K562 (cell line): ENCODE data around the gene PPP1R3C. TPM values are rescaled to one million over a fixed set of nuclear protein-coding genes. Genes with fewer than 3 reads are reported as not detected.

ENCODE experiments used
- ARID2 ChIP-seq: fragments of 450-650 bp; IDR thresholded peaks from 2 replicates; pipeline ENCODE4 v1.6.1; 2017; ENCODE audit warnings: antibody characterized with exemption, mild to moderate bottlenecking
- ARNT ChIP-seq, 2 experiments: fragments of 450-650 bp; IDR thresholded peaks; 2 replicates each; pipeline ENCODE4 v1.6.1; 2016; ENCODE audit warnings: mild to moderate bottlenecking in 1 of 2
- BRCA1 ChIP-seq, 2 experiments: fragments of 450-650 bp in 1 of 2; sonication (generic) in 1 of 2; formaldehyde crosslinking in 1 of 2; IDR thresholded peaks; 2 replicates each; pipeline versions ENCODE4 v1.5.0 to v1.6.1; 2017 to 2020; ENCODE audit warnings: mild to moderate bottlenecking in 1 of 2, missing genetic modification reagents in 1 of 2
- BRD9 ChIP-seq: fragments of 450-650 bp; IDR thresholded peaks from 2 replicates; pipeline ENCODE4 v1.6.1; 2018; ENCODE audit warnings: low read depth; ENCODE audit not compliant: partially characterized antibody
- CREB1 ChIP-seq, 2 experiments: sonication (generic) in 1 of 2; formaldehyde crosslinking in 1 of 2; IDR thresholded peaks; 2 replicates each; pipeline versions ENCODE4 v1.6.1 to v1.8.0; 2012 to 2022; ENCODE audit warnings: inconsistent platforms in 1 of 2, mild to moderate bottlenecking in 1 of 2, missing genetic modification reagents in 1 of 2, moderate library complexity in 1 of 2
- CTCFL ChIP-seq: IDR thresholded peaks from 2 replicates; pipeline ENCODE4 v1.6.1; 2011; ENCODE audit warnings: borderline replicate concordance, low read depth, mild to moderate bottlenecking, moderate library complexity, low read length; ENCODE audit not compliant: insufficient read depth, poor library complexity, severe bottlenecking
- FOSL1 ChIP-seq: fragments of 200-800 bp; sonication (Bioruptor generic); conservative IDR thresholded peaks from 2 replicates; pipeline ENCODE4 v1.6.1; 2016; ENCODE audit warnings: missing genetic modification characterization, missing compliant biosample characterization
- HDAC6 ChIP-seq: IDR thresholded peaks from 2 replicates; pipeline ENCODE4 v1.6.1; 2012; ENCODE audit warnings: low read depth, mild to moderate bottlenecking, control low read depth, inconsistent platforms, low read length, moderate library complexity
- HNRNPL ChIP-seq: fragments of 200-400 bp; formaldehyde crosslinking; IDR thresholded peaks from 2 replicates; pipeline ENCODE4 v1.6.1; 2017; ENCODE audit warnings: low read depth, mild to moderate bottlenecking, low read length
- KLF6 ChIP-seq: fragments of 250-450 bp; sonication (Bioruptor Pico); IDR thresholded peaks from 2 replicates; pipeline ENCODE4 v1.4.0; 2020; ENCODE audit warnings: mild to moderate bottlenecking, moderate library complexity, borderline replicate concordance
- MIER1 ChIP-seq: fragments of 450-650 bp; IDR thresholded peaks from 2 replicates; pipeline ENCODE4 v1.6.1; 2016; ENCODE audit warnings: antibody characterized with exemption, mild to moderate bottlenecking, low read depth
- MYC ChIP-seq, 2 experiments: fragments of 250-450 bp in 1 of 2; sonication (Bioruptor Pico) in 1 of 2; IDR thresholded peaks; 2 replicates each; pipeline versions ENCODE4 v1.5.1 to v1.6.1; 2012 to 2021; ENCODE audit warnings: low read depth in 2 of 2, borderline replicate concordance in 1 of 2, improper control_type of control experiment in 1 of 2, low read length in 1 of 2, mild to moderate bottlenecking in 1 of 2, moderate library complexity in 1 of 2
- NBN ChIP-seq: fragments of 450-650 bp; IDR thresholded peaks from 2 replicates; pipeline ENCODE4 v1.6.1; 2016; ENCODE audit warnings: low read depth, mild to moderate bottlenecking
- NFATC3 ChIP-seq: fragments of 450-650 bp; IDR thresholded peaks from 2 replicates; pipeline ENCODE4 v1.6.1; 2017; ENCODE audit warnings: mild to moderate bottlenecking
- NFRKB ChIP-seq: fragments of 450-650 bp; IDR thresholded peaks from 2 replicates; pipeline ENCODE4 v1.6.1; 2016; ENCODE audit warnings: low read depth
- NR1H2 ChIP-seq: sonication (generic); formaldehyde crosslinking; IDR thresholded peaks from 2 replicates; pipeline ENCODE4 v1.4.0; 2020; ENCODE audit warnings: mild to moderate bottlenecking, missing genetic modification reagents
- RBM22 ChIP-seq: fragments of 200-400 bp; formaldehyde crosslinking; IDR thresholded peaks from 2 replicates; pipeline ENCODE4 v1.6.1; 2018; ENCODE audit warnings: low read length, low read depth; ENCODE audit not compliant: poor library complexity, severe bottlenecking
- XRCC3 ChIP-seq: fragments of 450-650 bp; IDR thresholded peaks from 2 replicates; pipeline ENCODE4 v1.6.1; 2017; ENCODE audit warnings: mild to moderate bottlenecking, moderate library complexity
- ZBTB34 ChIP-seq: fragments of 250-450 bp; sonication (Bioruptor Pico); IDR thresholded peaks from 2 replicates; pipeline ENCODE4 v1.8.0; 2021; ENCODE audit warnings: mild to moderate bottlenecking, moderate library complexity
- ZBTB7A ChIP-seq: IDR thresholded peaks from 2 replicates; pipeline ENCODE4 v1.6.1; 2011; ENCODE audit warnings: low read depth, mild to moderate bottlenecking, low read length, moderate library complexity, borderline replicate concordance; ENCODE audit not compliant: control insufficient read depth
- ZC3H11A ChIP-seq: IDR thresholded peaks from 2 replicates; pipeline ENCODE4 v1.6.1; 2012; ENCODE audit warnings: low read depth, low read length, improper control_type of control experiment
- ZNF143 ChIP-seq: sonication (generic); formaldehyde crosslinking; IDR thresholded peaks from 2 replicates; pipeline ENCODE4 v1.9.0; 2022; ENCODE audit warnings: mild to moderate bottlenecking, missing genetic modification reagents
- ZNF175 ChIP-seq: fragments of 200-800 bp; sonication (Bioruptor generic); IDR thresholded peaks from 2 replicates; pipeline ENCODE4 v1.6.1; 2016; ENCODE audit warnings: low read depth, mild to moderate bottlenecking, missing genetic modification characterization, missing compliant biosample characterization
- ZNF347 ChIP-seq: fragments of 450-650 bp; formaldehyde crosslinking; IDR thresholded peaks from 2 replicates; pipeline ENCODE4 v1.4.0; 2020; ENCODE audit warnings: low read depth, mild to moderate bottlenecking, moderate library complexity
- ZNF511 ChIP-seq: sonication (generic); formaldehyde crosslinking; IDR thresholded peaks from 2 replicates; pipeline ENCODE4 v1.8.0; 2022; ENCODE audit warnings: mild to moderate bottlenecking, missing genetic modification reagents
- ZNF551 ChIP-seq: fragments of 250-450 bp; sonication (Bioruptor Pico); IDR thresholded peaks from 2 replicates; pipeline ENCODE4 v1.5.0; 2021; ENCODE audit warnings: mild to moderate bottlenecking, moderate library complexity
- polyA plus RNA-seq, 8 experiments: library from polyadenylated mRNA; depleted of rRNA in 4 of 8; stranded (reverse) in 5 of 8; unstranded in 3 of 8; fragments of >200 nt; fragmentation: Nextera tagmentation in 2 of 8; fragmentation: Illumina TruSeq in 1 of 8; extraction: Ambion mirVana in 2 of 8; extraction: Trizol in 1 of 8; gene quantifications; 2 replicates each; pipeline versions ENCODE4 v1.2.1 to v1.2.3, GENCODE V29; 2011 to 2014; ENCODE audit warnings: inconsistent platforms in 1 of 8, missing spikeins in 1 of 8
- total RNA-seq, 7 experiments: library from RNA; depleted of rRNA in 6 of 7; stranded (reverse); fragments of >200 nt in 6 of 7; fragmentation: Illumina TruSeq in 2 of 7; extraction: Trizol in 2 of 7; gene quantifications; 2 replicates each; pipeline versions ENCODE4 v1.2.1 to v1.2.3, GENCODE V29; 2011 to 2021; ENCODE audit warnings: low replicate concordance in 1 of 7

PPP1R3C gene
- total and polyA plus RNA-seq, 9 of the 15 experiments (the other 6 are each of a cell fraction or from before 2014, with no cell fraction given) = 0.06 to 0.24 (median 0.12) TPM; not detected in 3

GRCh38 chr10:91672021-91672608 lies 39.2 kb upstream of the PPP1R3C start (continued):
- TF ChIP-seq ZNF511 (no peak), CREB1 (IDR thresholded peaks at IDR 0.05) (no peak), CREB1 (CRISPR knock-in tag; IDR thresholded peaks at IDR 0.05) (no peak), BRCA1 (IDR thresholded peaks at IDR 0.05) (no peak), BRCA1 (CRISPR knock-in tag; IDR thresholded peaks at IDR 0.05) (no peak), KLF6 (CRISPR knock-in tag) (no peak), ZNF143 (CRISPR knock-in tag) (no peak), ZBTB7A (no peak), FOSL1 (tag) (0 out of 2 replicates have a peak, but pooled peaks have one; percentile 22), BRD9 (no peak), ZC3H11A (no peak), MIER1 (no peak), ARID2 (no peak), CTCFL (no peak), ZNF175 (CRISPR knock-in tag) (peak; percentile 77; the same call in 1 of the 2 replicates), HNRNPL (no peak), MYC (IDR thresholded peaks at IDR 0.05; ENCODE audit: low read depth, low read length) (peak; percentile 40; the same call in 1 of the 2 replicates), MYC (CRISPR knock-in tag; IDR thresholded peaks at IDR 0.05; ENCODE audit: borderline replicate concordance, low read depth) (no peak), XRCC3 (no peak), ZBTB34 (CRISPR knock-in tag) (no peak), NFATC3 (no peak), RBM22 (no peak), ZNF347 (CRISPR knock-in tag) (no peak), ZNF551 (CRISPR knock-in tag) (no peak), ARNT (IDR thresholded peaks at IDR 0.05) (no peak), NFRKB (no peak), NBN (no peak; the same call in 1 of the 2 replicates), HDAC6 (no peak), NR1H2 (no peak)
